Embryonic facial prominence (tissue), 1 donor: ENCODE measurements around the gene ANKS1A.

ENCODE experiments used
- DNase-seq: peaks from one replicate; pipeline ENCODE4 v3.0.0-alpha.2; 2016; ENCODE audit errors: extremely low spot score

Gene ANKS1A

GRCh38 chr6:35082733-35083403 lies 193.8 kb downstream of the ANKS1A start:
- no peak for DNase-seq

- DNase-seq, result no peak
These were observed 194.5 kb downstream of the ANKS1A start for GRCh38 chr6:35083507-35083906.

GRCh38 chr6:35084041-35084491 lies 195.0 kb downstream of the ANKS1A start:
- DNase-seq, result no peak

- DNase-seq, result no peak
These were observed 195.6 kb downstream of the ANKS1A start for GRCh38 chr6:35084511-35085203.

- DNase-seq, result no peak
These were observed 196.6 kb downstream of the ANKS1A start for GRCh38 chr6:35085359-35086281.

- DNase-seq, result no peak
These were observed 197.2 kb downstream of the ANKS1A start for GRCh38 chr6:35086282-35086632.

GRCh38 chr6:35086636-35087360 lies 197.7 kb downstream of the ANKS1A start:
- no peak for DNase-seq

GRCh38 chr6:35087361-35088280 lies 198.6 kb downstream of the ANKS1A start:
- no peak for DNase-seq

GRCh38 chr6:35088281-35089215 lies 199.5 kb downstream of the ANKS1A start:
- no peak for DNase-seq

GRCh38 chr6:35089216-35089934 lies 200.3 kb downstream of the ANKS1A start:
- DNase-seq, result no peak

GRCh38 chr6:35089935-35090505 lies 201.0 kb downstream of the ANKS1A start:
- DNase-seq, result no peak

GRCh38 chr6:35090734-35091133 lies 201.7 kb downstream of the ANKS1A start:
- DNase-seq, result no peak

GRCh38 chr6:35091346-35092083 lies 202.5 kb downstream of the ANKS1A start:
- no peak for DNase-seq

GRCh38 chr6:35092362-35093117 lies 203.5 kb downstream of the ANKS1A start:
- DNase-seq, result no peak

GRCh38 chr6:35093118-35093445 lies 204.0 kb downstream of the ANKS1A start:
- DNase-seq, result no peak

- DNase-seq, result no peak
These were observed 204.7 kb downstream of the ANKS1A start for GRCh38 chr6:35093783-35094182.

- DNase-seq, result no peak
These were observed 205.1 kb downstream of the ANKS1A start for GRCh38 chr6:35094183-35094582.
